ENCODE results near the gene AUNIP. TPM values are rescaled to one million over a fixed set of nuclear protein-coding genes. Genes with fewer than 3 reads are reported as not detected.

Gene AUNIP
- total and polyA plus RNA-seq, 2 experiments from 2014 or later: 20.9 to 21.9 TPM

DNA sequence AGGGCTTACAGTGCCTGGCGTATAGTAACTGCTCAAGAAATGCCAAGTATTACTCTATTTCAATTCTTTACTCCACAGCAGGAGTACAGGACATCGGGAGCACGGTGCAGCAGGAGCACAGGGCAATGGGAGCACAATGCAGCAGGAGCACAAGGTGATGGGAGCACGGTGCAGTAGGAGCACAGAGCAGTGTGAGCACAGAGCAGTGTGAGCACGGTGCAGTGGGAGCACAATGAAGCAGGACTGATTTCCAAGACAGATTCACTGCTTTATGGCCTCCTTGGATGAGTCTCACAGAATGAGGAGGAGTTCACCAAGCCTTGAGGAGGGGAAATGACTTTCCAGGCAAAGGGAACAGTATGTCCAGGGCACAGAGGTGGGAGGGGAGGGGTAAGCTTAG lies 21.3 kb upstream of the AUNIP start (continued):
- TF ChIP-seq, protein P1, sequence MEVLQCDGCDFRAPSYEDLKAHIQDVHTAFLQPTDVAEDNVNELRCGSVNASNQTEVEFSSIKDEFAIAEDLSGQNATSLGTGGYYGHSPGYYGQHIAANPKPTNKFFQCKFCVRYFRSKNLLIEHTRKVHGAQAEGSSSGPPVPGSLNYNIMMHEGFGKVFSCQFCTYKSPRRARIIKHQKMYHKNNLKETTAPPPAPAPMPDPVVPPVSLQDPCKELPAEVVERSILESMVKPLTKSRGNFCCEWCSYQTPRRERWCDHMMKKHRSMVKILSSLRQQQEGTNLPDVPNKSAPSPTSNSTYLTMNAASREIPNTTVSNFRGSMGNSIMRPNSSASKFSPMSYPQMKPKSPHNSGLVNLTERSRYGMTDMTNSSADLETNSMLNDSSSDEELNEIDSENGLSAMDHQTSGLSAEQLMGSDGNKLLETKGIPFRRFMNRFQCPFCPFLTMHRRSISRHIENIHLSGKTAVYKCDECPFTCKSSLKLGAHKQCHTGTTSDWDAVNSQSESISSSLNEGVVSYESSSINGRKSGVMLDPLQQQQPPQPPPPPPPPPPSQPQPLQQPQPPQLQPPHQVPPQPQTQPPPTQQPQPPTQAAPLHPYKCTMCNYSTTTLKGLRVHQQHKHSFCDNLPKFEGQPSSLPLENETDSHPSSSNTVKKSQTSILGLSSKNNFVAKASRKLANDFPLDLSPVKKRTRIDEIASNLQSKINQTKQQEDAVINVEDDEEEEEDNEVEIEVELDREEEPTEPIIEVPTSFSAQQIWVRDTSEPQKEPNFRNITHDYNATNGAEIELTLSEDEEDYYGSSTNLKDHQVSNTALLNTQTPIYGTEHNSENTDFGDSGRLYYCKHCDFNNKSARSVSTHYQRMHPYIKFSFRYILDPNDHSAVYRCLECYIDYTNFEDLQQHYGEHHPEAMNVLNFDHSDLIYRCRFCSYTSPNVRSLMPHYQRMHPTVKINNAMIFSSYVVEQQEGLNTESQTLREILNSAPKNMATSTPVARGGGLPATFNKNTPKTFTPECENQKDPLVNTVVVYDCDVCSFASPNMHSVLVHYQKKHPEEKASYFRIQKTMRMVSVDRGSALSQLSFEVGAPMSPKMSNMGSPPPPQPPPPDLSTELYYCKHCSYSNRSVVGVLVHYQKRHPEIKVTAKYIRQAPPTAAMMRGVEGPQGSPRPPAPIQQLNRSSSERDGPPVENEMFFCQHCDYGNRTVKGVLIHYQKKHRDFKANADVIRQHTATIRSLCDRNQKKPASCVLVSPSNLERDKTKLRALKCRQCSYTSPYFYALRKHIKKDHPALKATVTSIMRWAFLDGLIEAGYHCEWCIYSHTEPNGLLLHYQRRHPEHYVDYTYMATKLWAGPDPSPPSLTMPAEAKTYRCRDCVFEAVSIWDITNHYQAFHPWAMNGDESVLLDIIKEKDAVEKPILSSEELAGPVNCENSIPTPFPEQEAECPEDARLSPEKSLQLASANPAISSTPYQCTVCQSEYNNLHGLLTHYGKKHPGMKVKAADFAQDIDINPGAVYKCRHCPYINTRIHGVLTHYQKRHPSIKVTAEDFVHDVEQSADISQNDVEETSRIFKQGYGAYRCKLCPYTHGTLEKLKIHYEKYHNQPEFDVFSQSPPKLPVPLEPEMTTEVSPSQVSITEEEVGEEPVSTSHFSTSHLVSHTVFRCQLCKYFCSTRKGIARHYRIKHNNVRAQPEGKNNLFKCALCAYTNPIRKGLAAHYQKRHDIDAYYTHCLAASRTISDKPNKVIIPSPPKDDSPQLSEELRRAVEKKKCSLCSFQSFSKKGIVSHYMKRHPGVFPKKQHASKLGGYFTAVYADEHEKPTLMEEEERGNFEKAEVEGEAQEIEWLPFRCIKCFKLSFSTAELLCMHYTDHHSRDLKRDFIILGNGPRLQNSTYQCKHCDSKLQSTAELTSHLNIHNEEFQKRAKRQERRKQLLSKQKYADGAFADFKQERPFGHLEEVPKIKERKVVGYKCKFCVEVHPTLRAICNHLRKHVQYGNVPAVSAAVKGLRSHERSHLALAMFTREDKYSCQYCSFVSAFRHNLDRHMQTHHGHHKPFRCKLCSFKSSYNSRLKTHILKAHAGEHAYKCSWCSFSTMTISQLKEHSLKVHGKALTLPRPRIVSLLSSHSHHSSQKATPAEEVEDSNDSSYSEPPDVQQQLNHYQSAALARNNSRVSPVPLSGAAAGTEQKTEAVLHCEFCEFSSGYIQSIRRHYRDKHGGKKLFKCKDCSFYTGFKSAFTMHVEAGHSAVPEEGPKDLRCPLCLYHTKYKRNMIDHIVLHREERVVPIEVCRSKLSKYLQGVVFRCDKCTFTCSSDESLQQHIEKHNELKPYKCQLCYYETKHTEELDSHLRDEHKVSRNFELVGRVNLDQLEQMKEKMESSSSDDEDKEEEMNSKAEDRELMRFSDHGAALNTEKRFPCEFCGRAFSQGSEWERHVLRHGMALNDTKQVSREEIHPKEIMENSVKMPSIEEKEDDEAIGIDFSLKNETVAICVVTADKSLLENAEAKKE (CRISPR knock-in tag; IDR thresholded peaks at IDR 0.05): no peak

DNA sequence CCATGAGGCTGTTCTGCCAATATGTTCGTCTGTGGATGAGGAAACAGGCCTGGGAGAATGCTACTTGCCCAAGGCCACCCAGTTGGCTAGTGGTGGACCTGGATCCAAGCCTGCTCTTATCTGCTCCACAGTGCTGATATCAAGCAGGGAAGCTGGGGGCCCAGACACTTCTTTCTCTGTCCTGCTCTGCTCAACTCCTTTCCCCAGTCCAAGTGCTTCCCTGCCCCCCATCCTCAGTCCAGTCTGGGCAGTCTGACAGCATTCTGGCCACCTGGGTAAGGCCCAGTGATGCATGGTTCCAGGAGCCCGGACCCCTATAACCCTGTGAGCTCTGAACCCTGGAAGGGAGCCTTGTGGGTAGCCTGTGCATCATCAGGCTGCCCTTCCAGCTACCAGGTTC lies 20.4 kb upstream of the AUNIP start:
- no peak for ATAC-seq

DNA sequence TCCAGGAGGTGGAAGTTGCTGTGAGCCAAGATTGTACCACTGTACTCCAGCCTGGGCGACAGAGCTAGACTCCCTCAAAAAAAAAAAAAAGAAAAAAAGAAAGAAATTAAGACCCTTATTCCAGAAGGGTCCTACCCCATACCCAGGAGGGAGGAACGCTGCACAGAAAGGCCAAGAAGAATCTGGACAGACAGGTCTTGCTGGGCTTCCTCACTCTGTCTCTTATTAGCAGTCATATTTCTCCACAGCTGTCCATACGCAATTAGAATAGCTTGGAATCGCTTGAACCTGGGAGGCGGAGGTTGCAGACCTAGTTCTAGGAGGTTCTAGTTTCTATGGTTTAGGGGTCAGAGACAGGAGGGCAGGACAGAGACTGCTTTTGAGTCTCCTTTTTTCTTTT lies 19.4 kb upstream of the AUNIP start:
- no peak overlapping the region for H3K27ac ChIP-seq (ENCODE audit: low read depth)
- H3K36me3 ChIP-seq (ENCODE audit: insufficient read depth): no peaks in the 10 kb centered on the region
- no peak overlapping the region for H3K4me3 Mint-ChIP-seq
- peaks cover 6% of the 10 kb centered on the region for H3K4me1 ChIP-seq (ENCODE audit: insufficient read depth)
- no peak for ATAC-seq
- no peaks in the 10 kb centered on the region; the same call in 2 of the 3 replicates for H3K9me3 Mint-ChIP-seq
- H2AFZ ChIP-seq: no peak overlapping the region
- no peak overlapping the region for H3K4me2 ChIP-seq
- H3K79me2 ChIP-seq (replicated peaks; ENCODE audit: insufficient read depth): no peaks in the 10 kb centered on the region
- H4K20me1 ChIP-seq (replicated peaks; ENCODE audit: insufficient read depth): no peaks in the 10 kb centered on the region
- no peak for DNase-seq (ENCODE audit: low spot score)
- no peak overlapping the region for H3K27ac Mint-ChIP-seq
- H3K27me3 ChIP-seq (ENCODE audit: insufficient read depth): peaks cover 17% of the 10 kb centered on the region
- peaks cover 7% of the 10 kb centered on the region for H3K4me1 Mint-ChIP-seq
- H3K27me3 Mint-ChIP-seq (ENCODE audit: insufficient read depth, low read depth, poor library complexity): peaks cover 2% of the 10 kb centered on the region
- H3K36me3 Mint-ChIP-seq (ENCODE audit: low read depth): no peaks in the 10 kb centered on the region
- H3F3A ChIP-seq (replicated peaks; ENCODE audit: low read depth): 0 out of 2 replicates have a peak, but pooled peaks cover 3% of the 10 kb centered on the region
- no peak overlapping the region for H3K4me3 ChIP-seq
- no peaks in the 10 kb centered on the region for H3K9me2 ChIP-seq (ENCODE audit: insufficient read depth)
- TF ChIP-seq JUNB (IDR thresholded peaks at IDR 0.05; ENCODE audit: unreplicated experiment) (no peak), CREB1 (CRISPR knock-in tag; IDR thresholded peaks at IDR 0.05; ENCODE audit: low read depth) (no peak), ZNF331 (CRISPR knock-in tag; IDR thresholded peaks at IDR 0.05; ENCODE audit: low read depth) (no peak)
- TF ChIP-seq, protein P2, sequence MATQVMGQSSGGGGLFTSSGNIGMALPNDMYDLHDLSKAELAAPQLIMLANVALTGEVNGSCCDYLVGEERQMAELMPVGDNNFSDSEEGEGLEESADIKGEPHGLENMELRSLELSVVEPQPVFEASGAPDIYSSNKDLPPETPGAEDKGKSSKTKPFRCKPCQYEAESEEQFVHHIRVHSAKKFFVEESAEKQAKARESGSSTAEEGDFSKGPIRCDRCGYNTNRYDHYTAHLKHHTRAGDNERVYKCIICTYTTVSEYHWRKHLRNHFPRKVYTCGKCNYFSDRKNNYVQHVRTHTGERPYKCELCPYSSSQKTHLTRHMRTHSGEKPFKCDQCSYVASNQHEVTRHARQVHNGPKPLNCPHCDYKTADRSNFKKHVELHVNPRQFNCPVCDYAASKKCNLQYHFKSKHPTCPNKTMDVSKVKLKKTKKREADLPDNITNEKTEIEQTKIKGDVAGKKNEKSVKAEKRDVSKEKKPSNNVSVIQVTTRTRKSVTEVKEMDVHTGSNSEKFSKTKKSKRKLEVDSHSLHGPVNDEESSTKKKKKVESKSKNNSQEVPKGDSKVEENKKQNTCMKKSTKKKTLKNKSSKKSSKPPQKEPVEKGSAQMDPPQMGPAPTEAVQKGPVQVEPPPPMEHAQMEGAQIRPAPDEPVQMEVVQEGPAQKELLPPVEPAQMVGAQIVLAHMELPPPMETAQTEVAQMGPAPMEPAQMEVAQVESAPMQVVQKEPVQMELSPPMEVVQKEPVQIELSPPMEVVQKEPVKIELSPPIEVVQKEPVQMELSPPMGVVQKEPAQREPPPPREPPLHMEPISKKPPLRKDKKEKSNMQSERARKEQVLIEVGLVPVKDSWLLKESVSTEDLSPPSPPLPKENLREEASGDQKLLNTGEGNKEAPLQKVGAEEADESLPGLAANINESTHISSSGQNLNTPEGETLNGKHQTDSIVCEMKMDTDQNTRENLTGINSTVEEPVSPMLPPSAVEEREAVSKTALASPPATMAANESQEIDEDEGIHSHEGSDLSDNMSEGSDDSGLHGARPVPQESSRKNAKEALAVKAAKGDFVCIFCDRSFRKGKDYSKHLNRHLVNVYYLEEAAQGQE (IDR thresholded peaks at IDR 0.05; ENCODE audit: unreplicated experiment): no peak

More for the DNA sequence above, 20.4 kb upstream of the AUNIP start:
- H3K4me3 Mint-ChIP-seq: no peak overlapping the region
- H3K4me1 Mint-ChIP-seq: peaks cover 7% of the 10 kb centered on the region
- Histone ChIP-seq H2AFZ (no peak overlapping the region), H3K4me2 (no peak overlapping the region), H3K36me3 (ENCODE audit: insufficient read depth) (no peaks in the 10 kb centered on the region), H3K9me2 (ENCODE audit: insufficient read depth) (no peaks in the 10 kb centered on the region), H3K4me3 (no peak overlapping the region), H3K79me2 (replicated peaks; ENCODE audit: insufficient read depth) (no peaks in the 10 kb centered on the region), H3F3A (replicated peaks; ENCODE audit: low read depth) (0 out of 2 replicates have a peak, but pooled peaks cover 2% of the 10 kb centered on the region), H4K20me1 (replicated peaks; ENCODE audit: insufficient read depth) (no peaks in the 10 kb centered on the region), H3K27ac (ENCODE audit: low read depth) (no peak overlapping the region), H3K4me1 (ENCODE audit: insufficient read depth) (peaks cover 6% of the 10 kb centered on the region), H3K27me3 (ENCODE audit: insufficient read depth) (peaks cover 17% of the 10 kb centered on the region)
- no peaks in the 10 kb centered on the region; the same call in 2 of the 3 replicates for H3K9me3 Mint-ChIP-seq
- H3K27me3 Mint-ChIP-seq (ENCODE audit: insufficient read depth, low read depth, poor library complexity): no peaks in the 10 kb centered on the region
- H3K36me3 Mint-ChIP-seq (ENCODE audit: low read depth): no peaks in the 10 kb centered on the region
- no peak overlapping the region for H3K27ac Mint-ChIP-seq
- no peak for DNase-seq (ENCODE audit: low spot score)
- TF ChIP-seq POLR2AphosphoS5 (IDR thresholded peaks at IDR 0.05; ENCODE audit: low read depth): no peak

Measured in GM23338 (cell line).